Hematopoietic multipotent progenitor cell treated with erythropoietin and hydrocortisone succinate and interleukin-3 and kit ligand, for 17 days (in vitro differentiated cells): ENCODE results near the gene TMEM25.
A peak's percentile ranks its signal among the peaks of the same experiment; 100 is the strongest.
"Not testable (repeated sequence)": the region's sequence is repeated elsewhere in the genome, so short reads cannot be mapped to it uniquely, and the experiment has no call there.

Experiments used
- DNase-seq: peaks from one replicate; pipeline ENCODE4 v3.0.0-alpha.2; 2015; ENCODE audit warnings: low spot score

Gene TMEM25

GRCh38 chr11:118530683-118531596 lies at the start of gene TMEM25:
Gene TMEM25, plus strand, starts transcription at chr11:118531192. Its CDS starts 610 bp downstream, at chr11:118531802.
- no peak for DNase-seq

GRCh38 chr11:118481238-118481637 lies 49.8 kb upstream of the TMEM25 start:
- DNase-seq: not testable (repeated sequence)

- no peak for DNase-seq
Observed at GRCh38 chr11:118484405-118484804, 46.6 kb upstream of the TMEM25 start.

GRCh38 chr11:118485273-118485672 lies 45.7 kb upstream of the TMEM25 start:
- no peak for DNase-seq

- peak; percentile 89 for DNase-seq
Observed at GRCh38 chr11:118488480-118489109, 42.4 kb upstream of the TMEM25 start.

GRCh38 chr11:118491041-118491440 lies 40.0 kb upstream of the TMEM25 start:
- DNase-seq: no peak

- DNase-seq: no peak
Observed at GRCh38 chr11:118497831-118498230, 33.2 kb upstream of the TMEM25 start.

- no peak for DNase-seq
Observed at GRCh38 chr11:118503216-118503615, 27.8 kb upstream of the TMEM25 start.

GRCh38 chr11:118511601-118512000 lies 19.4 kb upstream of the TMEM25 start:
- no peak for DNase-seq

GRCh38 chr11:118514103-118514502 lies 16.9 kb upstream of the TMEM25 start:
- no peak for DNase-seq

- no peak for DNase-seq
Observed at GRCh38 chr11:118519549-118519948, 11.4 kb upstream of the TMEM25 start.

- no peak for DNase-seq
Observed at GRCh38 chr11:118521892-118522311, 9.1 kb upstream of the TMEM25 start.

- no peak for DNase-seq
Observed at GRCh38 chr11:118522571-118523072, 8.4 kb upstream of the TMEM25 start.

GRCh38 chr11:118524356-118524755 lies 6.6 kb upstream of the TMEM25 start:
- no peak for DNase-seq

- no peak for DNase-seq
Observed at GRCh38 chr11:118524757-118525470, 6.1 kb upstream of the TMEM25 start.

- DNase-seq: no peak
Observed at GRCh38 chr11:118526688-118527087, 4.3 kb upstream of the TMEM25 start.

GRCh38 chr11:118527109-118527508 lies 3.9 kb upstream of the TMEM25 start, which contains the start of gene TTC36:
Gene TTC36, plus strand, starts transcription at chr11:118527474. Its CDS starts 21 bp downstream, at chr11:118527495.
- DNase-seq: no peak

GRCh38 chr11:118528511-118528910 lies 2.5 kb upstream of the TMEM25 start:
- DNase-seq: no peak

GRCh38 chr11:118529584-118530175 lies 1.3 kb upstream of the TMEM25 start:
- DNase-seq: no peak

GRCh38 chr11:118530180-118530682 lies 761 bp upstream of the TMEM25 start:
- DNase-seq: no peak

- no peak for DNase-seq
Observed at GRCh38 chr11:118531597-118532084, 649 bp downstream of the TMEM25 start.
